Skin of body (tissue), 3 donors: Measurements from ENCODE around the gene SLC2A9. TPM values are rescaled to one million over a fixed set of nuclear protein-coding genes. Genes with fewer than 3 reads are reported as not detected.
"Not testable (repeated sequence)": the region's sequence is repeated elsewhere in the genome, so short reads cannot be mapped to it uniquely, and the experiment has no call there.

Experiments used
- DNase-seq: peaks from one replicate; lab custom pipeline; 2025; lab: John Stamatoyannopoulos, UW
- small RNA-seq: library from RNA; depleted of rRNA; stranded (forward); fragments of <200 nt; gene quantifications from one replicate; pipeline ENCODE3, GENCODE V24; 2014; ENCODE audit warnings: low replicate concordance
- total RNA-seq: library from RNA; depleted of rRNA; stranded (reverse); fragments of >200 nt; gene quantifications from one replicate; pipeline ENCODE4 v1.2.3, GENCODE V29; 2014

Gene SLC2A9
- total RNA-seq, 1 donor from 2014 or later: 5.0 TPM

DNA sequence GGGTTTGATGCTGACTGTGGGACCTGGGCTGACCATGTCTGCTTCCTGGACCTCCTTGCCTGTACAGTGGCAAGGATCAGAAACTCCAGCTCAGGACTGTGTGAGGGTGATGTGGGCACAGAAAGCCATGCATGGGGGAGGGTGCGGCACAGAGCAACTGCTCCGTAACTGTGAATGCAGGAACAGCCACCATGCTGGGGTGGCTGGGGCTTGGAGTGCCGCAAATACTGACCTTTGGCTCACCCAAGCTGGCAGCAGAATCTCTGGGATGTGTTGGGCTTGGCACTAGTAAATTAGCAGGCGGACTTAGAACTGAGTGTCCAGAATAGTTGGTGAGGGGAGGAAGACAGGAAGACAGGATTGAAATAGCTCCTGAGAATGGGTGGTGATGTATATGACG, 187.9 kb downstream of the SLC2A9 start:
- no peak for DNase-seq

DNA sequence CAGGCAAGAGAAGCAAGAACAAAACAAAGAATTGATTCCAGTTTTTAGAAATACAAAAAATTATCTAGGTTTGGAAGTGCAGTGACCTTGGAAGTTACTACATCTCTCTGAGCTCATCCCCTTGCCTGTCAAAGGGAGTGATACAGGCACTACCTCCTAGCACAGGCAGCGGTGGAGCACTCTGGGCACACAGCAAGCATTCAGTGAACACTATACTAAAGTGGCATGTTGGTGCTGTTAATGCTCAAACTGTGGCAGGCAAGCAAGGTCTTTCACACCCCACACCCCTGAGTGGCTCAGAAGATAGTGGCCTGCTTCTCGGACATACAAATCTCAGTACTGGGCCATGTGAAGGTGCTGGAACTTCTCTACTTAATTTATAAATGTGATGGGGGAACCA, 188.7 kb downstream of the SLC2A9 start:
- DNase-seq: no peak

DNA sequence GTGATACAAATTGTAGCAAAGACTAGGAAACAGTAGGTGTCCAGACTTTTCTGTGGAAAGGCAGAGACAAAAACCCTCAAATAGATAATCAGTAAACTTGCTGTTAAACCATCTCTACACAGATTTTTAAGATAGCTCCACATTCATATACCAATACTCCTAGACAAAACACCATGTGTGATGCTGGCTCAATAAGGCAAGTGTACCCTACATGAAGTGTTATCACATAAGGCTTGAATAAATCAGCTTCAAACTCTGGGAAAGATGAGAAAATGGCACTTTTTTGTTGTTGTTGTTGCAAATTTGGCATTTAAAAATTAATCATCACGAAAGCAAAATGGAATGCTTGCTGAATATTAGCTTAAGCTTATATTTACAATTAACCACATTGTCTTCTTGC, 194.7 kb downstream of the SLC2A9 start:
- no peak for DNase-seq

DNA sequence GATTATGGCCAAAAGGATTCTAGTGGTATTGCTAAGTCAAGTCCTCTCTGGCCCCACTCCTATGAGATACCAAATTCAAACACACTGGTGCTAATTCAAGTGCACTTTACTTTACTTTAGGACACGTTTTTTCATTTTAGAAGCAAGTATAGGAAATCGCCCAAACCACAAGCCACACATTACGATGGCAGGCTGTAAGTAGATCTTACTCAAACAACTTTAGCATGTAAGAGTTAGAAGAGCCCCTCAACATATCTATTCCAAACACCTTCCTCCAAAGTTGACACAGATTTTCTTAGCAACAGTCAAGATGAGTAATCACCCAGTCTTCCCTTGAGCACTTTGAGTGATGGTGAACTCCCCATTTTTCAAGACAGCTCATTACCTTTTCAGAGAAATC, 196.2 kb downstream of the SLC2A9 start:
- no peak for DNase-seq

DNA sequence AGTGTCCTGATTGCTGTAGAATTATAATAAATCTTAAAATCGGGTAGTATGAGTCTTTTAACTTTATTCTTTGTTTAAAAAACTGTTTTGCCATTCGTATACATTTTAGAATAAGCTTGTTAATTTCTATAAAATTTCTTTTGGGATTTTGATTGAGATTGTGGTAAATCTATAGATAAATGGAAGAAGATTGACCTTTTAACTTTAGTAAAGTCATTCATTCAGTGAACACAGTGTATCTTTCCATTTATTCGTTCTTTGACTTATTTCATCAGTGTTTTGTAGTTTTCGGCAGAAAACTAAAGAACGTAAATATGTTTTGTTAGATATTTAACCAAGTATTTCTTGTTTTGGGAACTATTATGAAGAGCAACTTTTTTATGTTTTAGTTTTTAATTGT, 201.0 kb downstream of the SLC2A9 start:
- no peak for DNase-seq

DNA sequence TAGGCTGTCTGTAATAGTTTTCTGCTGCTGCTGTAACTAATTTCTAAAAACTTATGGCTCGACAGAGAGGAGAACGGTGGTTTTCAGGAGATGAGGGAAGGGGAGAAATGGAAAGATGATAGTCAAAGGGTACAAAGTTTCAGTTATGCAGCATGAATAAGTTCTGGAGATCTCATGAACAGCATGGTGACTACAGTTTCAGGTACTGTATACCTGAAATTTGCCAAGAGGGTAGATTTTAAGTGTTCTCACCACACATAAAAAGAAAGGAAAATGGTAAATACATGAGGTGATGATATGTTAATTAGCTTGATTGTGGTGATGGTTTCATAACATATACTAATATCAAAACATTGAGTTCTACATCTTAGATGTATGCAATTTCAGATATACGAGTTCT, 205.0 kb downstream of the SLC2A9 start:
- DNase-seq: no peak

DNA sequence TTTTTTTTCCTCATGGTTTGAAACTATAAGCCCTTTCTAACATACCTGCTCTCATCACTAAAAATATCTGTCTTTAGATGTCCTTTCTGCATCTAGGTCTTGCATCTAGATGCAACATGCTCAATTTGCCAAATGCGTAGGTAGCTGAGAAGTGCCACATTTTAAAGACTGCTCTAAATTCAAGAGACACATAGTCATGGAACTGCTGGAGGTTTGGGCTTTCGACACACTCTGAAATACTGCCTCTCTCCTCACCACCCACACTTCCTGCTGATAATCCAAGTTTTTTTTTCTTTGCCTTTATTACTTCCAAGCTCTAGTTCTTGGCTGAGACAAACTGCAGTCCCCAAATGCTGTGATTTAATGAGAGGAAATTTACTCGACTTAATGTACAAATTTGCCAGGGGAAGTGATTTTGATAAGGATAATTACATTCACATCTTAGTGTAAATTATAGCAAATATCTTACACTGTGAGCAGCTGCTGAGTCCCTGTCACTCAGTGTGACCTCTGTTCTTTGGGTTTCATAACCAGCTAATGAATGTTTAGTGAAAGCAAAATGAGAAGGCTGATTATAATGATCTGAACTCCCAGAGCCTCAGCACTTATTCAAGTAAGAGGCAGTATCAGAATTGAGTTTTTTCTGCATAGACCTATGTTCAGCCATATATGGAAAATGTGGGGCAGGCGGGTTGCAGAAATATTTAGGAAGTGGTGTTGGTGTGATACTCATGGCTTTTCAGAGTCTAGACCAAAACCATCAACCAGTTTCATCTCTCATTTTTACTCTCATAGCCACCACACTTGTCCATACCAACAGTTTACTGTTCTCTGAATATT, 208.6 kb downstream of the SLC2A9 start:
- peak; percentile 11 for DNase-seq

DNA sequence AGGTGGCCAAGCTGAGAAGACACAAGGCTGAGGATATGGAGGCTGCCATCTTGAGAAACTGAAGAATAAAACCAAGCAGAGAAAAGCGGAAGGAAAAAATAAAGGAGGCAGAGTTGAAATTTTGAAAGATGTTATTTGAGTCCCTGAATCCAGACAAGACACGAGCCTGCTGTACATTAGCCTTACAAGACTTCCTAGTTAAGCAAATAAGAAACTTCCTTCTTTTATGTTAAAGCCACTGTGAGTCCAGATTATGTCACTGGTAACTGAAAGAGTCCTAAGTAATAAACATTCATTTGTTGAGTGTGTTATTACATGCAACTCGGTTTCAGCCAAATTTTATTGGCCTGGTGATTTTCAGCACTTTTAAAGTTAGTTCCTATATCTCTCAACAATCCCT, 209.5 kb downstream of the SLC2A9 start:
- DNase-seq: no peak

DNA sequence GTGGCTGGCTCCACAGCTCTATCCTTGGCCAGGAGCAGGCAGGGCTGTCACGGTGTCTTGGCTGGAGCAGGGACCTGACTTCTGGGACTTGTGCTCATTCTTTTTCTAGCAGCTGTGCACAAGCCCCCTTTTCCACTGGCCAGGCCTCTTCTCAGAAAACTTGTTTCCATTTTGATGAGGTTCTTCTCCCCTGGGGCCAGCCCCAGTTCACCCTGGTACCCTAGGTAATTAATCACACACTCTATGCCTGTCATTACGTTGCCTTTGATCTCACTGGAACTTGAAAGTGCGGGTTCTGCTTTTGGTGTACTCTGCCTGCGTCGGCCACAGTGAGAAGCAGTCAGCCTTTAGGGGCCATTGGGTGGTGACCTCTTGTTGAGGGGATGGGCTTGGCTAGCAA, 213.2 kb downstream of the SLC2A9 start:
- no peak for DNase-seq

DNA sequence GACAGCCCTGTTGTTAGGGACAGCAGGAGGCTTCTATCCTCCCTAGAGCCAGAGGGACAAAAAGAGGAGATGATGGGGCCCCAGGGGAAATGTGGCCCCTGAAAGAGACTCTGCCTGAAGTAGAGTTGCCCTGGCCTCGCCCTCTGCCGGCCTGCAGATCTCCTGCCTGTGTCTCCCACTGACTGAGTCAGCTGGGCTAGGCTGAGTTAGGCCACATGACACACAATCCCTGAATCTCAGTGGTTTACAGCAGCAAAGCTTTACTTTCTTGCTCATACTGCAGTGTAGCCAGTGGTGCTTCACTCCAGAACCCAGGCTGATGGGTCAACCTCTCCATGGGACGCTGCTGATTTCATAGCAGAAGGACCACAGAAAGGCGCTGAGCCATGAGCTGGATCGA, 216.4 kb downstream of the SLC2A9 start:
- no peak for DNase-seq

DNA sequence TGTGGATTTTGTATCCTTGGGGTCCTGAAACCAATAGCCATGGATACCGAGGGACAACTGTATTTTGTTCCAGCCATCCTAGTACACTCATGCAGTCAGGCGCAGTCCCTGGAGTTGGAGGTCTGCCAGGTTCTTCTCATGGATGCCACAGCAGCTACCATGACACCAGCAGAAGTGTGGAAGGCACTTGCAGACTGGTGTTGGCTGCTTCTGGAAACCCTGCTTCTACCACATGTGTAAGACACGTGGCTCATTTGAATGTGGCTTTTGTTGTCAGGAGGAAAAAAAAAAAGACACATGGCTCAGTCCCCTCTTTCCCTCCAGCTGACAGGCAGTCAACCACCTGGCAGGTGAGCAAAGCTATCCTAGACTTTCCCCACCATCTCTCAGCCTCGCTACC, 220.4 kb downstream of the SLC2A9 start:
- DNase-seq: no peak

DNA sequence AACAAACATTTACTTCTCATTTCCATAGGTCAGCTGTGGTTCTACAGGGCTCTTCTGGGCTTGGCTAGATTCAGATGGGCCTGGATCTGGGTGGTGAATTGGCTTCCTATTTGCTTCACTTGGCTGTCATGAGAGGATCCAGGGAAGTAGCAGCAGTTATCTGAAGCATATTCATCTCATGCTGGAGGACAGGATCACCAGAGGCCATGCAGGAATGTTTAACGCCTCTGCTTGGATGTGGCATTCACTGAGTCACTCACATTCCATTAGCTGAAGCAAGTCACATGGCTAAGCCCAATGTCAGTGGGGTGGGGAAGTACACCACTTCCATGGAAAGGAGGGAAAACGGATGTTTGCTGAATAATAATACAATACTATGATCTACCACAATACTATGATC, 224.7 kb downstream of the SLC2A9 start:
- not testable (repeated sequence) for DNase-seq

DNA sequence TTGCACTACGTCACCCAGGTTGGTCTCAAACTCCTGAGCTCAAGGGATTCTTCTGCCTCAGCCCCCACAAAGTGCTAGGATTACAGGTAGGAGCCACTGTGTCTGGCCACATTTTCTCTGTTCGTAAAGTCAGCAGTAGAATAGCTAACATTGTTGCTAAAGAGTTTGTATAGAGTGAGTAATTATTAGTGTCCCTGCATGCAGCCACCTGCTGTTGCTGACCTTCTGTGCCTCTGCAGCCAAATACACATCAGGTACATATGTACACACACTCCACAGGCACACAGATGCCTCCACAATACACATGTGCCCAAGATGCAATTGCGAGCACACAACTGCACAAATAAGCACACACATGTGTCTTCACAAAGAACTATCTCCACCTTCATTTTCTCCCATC, 228.9 kb downstream of the SLC2A9 start:
- DNase-seq: no peak

DNA sequence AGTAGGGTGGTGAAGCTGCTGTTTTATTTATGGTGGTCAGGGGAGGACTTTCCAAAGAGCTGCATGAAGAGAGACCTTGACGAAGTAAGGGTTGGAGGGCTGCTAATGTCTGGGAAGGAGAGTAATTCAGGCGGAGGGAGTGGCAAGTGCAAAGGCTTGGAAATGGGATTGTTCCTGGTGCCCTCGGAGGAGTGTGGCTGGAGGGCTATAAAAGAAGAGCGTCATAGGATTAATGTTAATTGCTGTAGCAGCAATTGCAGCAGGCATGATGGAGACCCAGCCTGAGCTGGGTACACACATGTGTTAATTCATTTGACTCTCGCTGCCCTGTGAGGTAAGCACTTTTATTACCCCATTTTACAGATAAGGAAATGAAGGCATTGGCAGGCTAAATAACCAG, 235.4 kb downstream of the SLC2A9 start:
- DNase-seq: not testable (repeated sequence)

DNA sequence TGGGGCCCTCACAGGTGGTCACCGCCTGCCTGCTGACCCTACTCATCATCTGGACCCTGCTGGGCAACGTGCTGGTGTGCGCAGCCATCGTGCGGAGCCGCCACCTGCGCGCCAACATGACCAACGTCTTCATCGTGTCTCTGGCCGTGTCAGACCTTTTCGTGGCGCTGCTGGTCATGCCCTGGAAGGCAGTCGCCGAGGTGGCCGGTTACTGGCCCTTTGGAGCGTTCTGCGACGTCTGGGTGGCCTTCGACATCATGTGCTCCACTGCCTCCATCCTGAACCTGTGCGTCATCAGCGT, 239.2 kb downstream of the SLC2A9 start:
- DNase-seq: no peak

DNA sequence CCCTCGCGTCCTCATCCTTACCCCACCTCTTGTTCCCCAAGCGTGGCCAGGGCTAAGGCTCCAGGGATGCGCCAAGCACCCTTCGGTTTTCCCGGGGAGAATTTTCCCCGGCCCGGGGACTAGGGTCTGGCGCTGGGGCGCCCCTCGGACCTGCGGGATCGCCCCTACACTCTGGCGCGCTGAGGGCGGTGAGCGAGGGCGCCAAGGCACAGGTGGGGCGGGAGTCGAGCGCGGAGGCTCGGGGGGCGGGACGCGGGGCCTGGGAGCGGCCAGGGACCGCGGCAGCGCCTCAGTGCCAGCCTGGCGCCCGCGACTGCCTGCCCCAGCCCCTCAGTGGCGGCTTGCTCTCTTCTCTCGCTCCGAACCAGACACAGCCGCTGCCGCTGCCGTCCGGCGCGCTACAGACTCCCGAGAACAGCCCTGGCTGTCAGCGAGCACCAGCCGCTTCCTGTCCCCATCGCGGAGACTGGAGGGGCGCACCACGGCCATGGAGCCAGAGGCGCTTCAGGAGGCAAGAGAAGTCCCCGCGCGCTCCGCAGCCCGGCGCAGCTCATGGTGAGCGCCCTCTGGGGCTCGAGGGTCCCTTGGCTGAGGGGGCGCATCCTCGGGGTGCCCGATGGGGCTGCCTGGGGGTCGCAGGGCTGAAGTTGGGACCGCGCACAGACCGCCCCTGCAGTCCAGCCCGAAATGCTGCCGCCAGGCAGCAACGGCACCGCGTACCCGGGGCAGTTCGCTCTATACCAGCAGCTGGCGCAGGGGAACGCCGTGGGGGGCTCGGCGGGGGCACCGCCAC, 239.8 kb downstream of the SLC2A9 start, which contains the start of gene DRD5:
Gene DRD5, plus strand, starts transcription at position 292 of the 793 bp plus-strand sequence. Its CDS starts 396 bp downstream, at position 688.
- no peak for DNase-seq

Small RNAs within 50 kb of the gene (small RNA-seq; reads per million reads assigned to genes)
- not detected for gene RNA5SP154

Other genes starting within 250 kb of the SLC2A9 start
- gene DRD5, start 239.9 kb downstream of the SLC2A9 start, total RNA-seq: not detected
- gene WDR1, start 95.3 kb upstream of the SLC2A9 start, total RNA-seq: 90.7 TPM